NCI-H187 treated with DMSO at 0.1 percent for 48 hours (cell line): Measurements from ENCODE around the gene FAM193B.

ENCODE experiments used
- DNase-seq: peaks from one replicate; lab custom pipeline; 2025; lab: John Stamatoyannopoulos, UW

FAM193B gene

GRCh38 chr5:177500685-177501522 lies 53.5 kb downstream of the FAM193B start:
- no peak for DNase-seq

- no peak for DNase-seq
Measured at GRCh38 chr5:177499842-177500241, 54.5 kb downstream of the FAM193B start.

GRCh38 chr5:177498013-177498787 lies 56.2 kb downstream of the FAM193B start:
- no peak for DNase-seq

GRCh38 chr5:177497292-177498012 lies 56.9 kb downstream of the FAM193B start, which contains the start of gene PDLIM7:
TSS of gene PDLIM7 (minus strand) at chr5:177497604. CDS start at chr5:177496512, 1,092 bp downstream.
- DNase-seq: peak; percentile 73

- no peak for DNase-seq
Measured at GRCh38 chr5:177496727-177497291, 57.6 kb downstream of the FAM193B start.

- DNase-seq: no peak
Measured at GRCh38 chr5:177496070-177496726, 58.2 kb downstream of the FAM193B start.

- no peak for DNase-seq
Measured at GRCh38 chr5:177495243-177496060, 58.9 kb downstream of the FAM193B start.

- DNase-seq: no peak
Measured at GRCh38 chr5:177494346-177495195, 59.8 kb downstream of the FAM193B start.

GRCh38 chr5:177493795-177494345 lies 60.5 kb downstream of the FAM193B start:
- no peak for DNase-seq

GRCh38 chr5:177492841-177493240 lies 61.5 kb downstream of the FAM193B start:
- DNase-seq: no peak

- no peak for DNase-seq
Measured at GRCh38 chr5:177491983-177492746, 62.2 kb downstream of the FAM193B start.

GRCh38 chr5:177491429-177491945 lies 62.9 kb downstream of the FAM193B start:
- no peak for DNase-seq

- DNase-seq: no peak
Measured at GRCh38 chr5:177490992-177491391, 63.4 kb downstream of the FAM193B start.

GRCh38 chr5:177490311-177490991 lies 63.9 kb downstream of the FAM193B start:
- DNase-seq: no peak

GRCh38 chr5:177489119-177489716 lies 65.1 kb downstream of the FAM193B start:
- no peak for DNase-seq

GRCh38 chr5:177487975-177488374 lies 66.4 kb downstream of the FAM193B start:
- DNase-seq: no peak

GRCh38 chr5:177487144-177487543 lies 67.2 kb downstream of the FAM193B start:
- DNase-seq: no peak
